ENCODE results near the gene UAP1L1.

The UAP1L1 gene

DNA sequence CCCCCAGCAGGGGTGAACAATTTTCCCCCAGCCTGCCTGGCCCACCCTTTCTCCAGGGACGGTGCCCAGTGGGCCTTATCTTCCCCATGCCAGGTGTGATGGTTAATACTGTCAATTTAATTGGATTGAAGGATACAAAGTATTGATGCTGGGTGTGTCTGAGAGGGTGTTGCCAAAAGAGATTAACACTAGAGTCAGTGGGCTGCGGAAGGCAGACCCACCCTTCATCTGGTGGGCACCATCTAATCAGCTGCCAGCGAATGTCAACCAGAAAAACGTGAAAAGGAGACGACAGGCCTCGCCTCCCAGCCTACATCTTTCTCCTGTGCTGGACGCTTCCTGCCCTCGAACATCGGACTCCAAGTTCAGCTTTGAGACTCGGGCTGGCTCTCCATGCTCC lies 39.8 kb upstream of the UAP1L1 start:
- H3K36me3 ChIP-seq (ENCODE audit: control insufficient read depth in 2 of 2, insufficient read depth in 1 of 2, low read length in 2 of 2), result peaks cover 0 to 30% of the 10 kb centered on the region in 2 experiments; a peak in 1 of 3 replicates
- POLR2A ChIA-PET, result no interaction called here
- no peak overlapping the region for H3K27ac ChIP-seq (ENCODE audit: extremely low read depth, low read depth, low read length)
- no peak overlapping the region for H3K4me3 ChIP-seq (ENCODE audit: low read depth, low read length)
- H3K9me3 ChIP-seq (ENCODE audit: control insufficient read depth, insufficient read depth, low read depth, low read length), result no peaks in the 10 kb centered on the region
- CTCF ChIA-PET, result interaction anchor here (0.6 to 5.3 kb wide), 11 partner anchors 8 to 895 kb away, joined by 3 to 119 read pairs (median 6); partner anchors contain the start of genes ABCA2, AJM1, C8G and FBXW5
- TF ChIP-seq ZNF354C (tag by site-specific recombination; IDR thresholded peaks at IDR 0.05; ENCODE audit: borderline replicate concordance, low read depth), result no peak
- TF ChIP-seq ZNF10 (tag by site-specific recombination; IDR thresholded peaks at IDR 0.05), result peak; percentile 92
- H3K4me1 ChIP-seq (ENCODE audit: control insufficient read depth, insufficient read depth, low read length), result no peaks in the 10 kb centered on the region

DNA sequence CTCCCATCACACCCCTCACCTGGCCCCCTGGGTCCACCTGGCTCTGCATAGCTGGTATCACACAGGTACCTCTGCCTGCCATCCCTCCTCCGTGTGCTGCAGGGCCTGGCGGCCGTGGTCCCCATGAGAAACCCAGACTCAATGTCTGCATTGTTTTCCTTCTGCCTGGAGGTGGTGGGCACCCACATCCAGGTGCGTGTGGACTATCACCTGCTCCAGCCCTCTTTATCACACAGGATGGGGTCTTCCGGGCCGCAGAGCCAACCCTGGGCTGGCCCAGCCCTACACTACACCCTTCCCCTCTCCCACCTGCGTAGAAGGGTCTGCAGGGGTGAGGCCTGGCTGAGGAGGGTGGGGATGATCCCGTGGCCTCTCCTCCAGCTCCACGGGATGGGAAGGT lies 38.4 kb upstream of the UAP1L1 start:
- Histone ChIP-seq H3K9me3 (ENCODE audit: control insufficient read depth, insufficient read depth, low read depth, low read length) (no peaks in the 10 kb centered on the region), H3K4me1 (ENCODE audit: control insufficient read depth, insufficient read depth, low read length) (no peaks in the 10 kb centered on the region), H3K27ac (ENCODE audit: extremely low read depth, low read depth, low read length) (no peak overlapping the region), H3K36me3 (ENCODE audit: control insufficient read depth in 2 of 2, insufficient read depth in 1 of 2, low read length in 2 of 2) (peaks cover 0 to 30% of the 10 kb centered on the region in 2 experiments; a peak in 1 of 3 replicates), H3K4me3 (ENCODE audit: low read depth, low read length) (no peak overlapping the region)
- POLR2A ChIA-PET, result interaction anchor here (0.5 kb wide), 1 partner anchor 23 kb away, joined by 3 read pairs; no protein-coding TSS in a partner anchor
- no peak for TF ChIP-seq ZNF311 (tag by site-specific recombination; IDR thresholded peaks at IDR 0.05; ENCODE audit: borderline replicate concordance)
- TF ChIP-seq YY1 (tag by site-specific recombination; IDR thresholded peaks at IDR 0.05), result no peak
- TF ChIP-seq ZNF777 (tag by site-specific recombination; IDR thresholded peaks at IDR 0.05; ENCODE audit: borderline replicate concordance), result no peak
- TF ChIP-seq ZIC2 (tag by site-specific recombination; IDR thresholded peaks at IDR 0.05), result no peak
- no peak for TF ChIP-seq HOXD13 (CRISPR knock-in tag; IDR thresholded peaks at IDR 0.05; ENCODE audit: borderline replicate concordance)
- no peak for TF ChIP-seq ZXDB (tag by site-specific recombination; IDR thresholded peaks at IDR 0.05)
- TF ChIP-seq YY2 (tag by site-specific recombination; IDR thresholded peaks at IDR 0.05), result no peak
- CTCF ChIA-PET, result interaction anchor here (1.4 to 2.5 kb wide), 3 partner anchors 10 to 29 kb away, joined by 3 to 24 read pairs (median 5); partner anchors contain the start of gene ABCA2

DNA sequence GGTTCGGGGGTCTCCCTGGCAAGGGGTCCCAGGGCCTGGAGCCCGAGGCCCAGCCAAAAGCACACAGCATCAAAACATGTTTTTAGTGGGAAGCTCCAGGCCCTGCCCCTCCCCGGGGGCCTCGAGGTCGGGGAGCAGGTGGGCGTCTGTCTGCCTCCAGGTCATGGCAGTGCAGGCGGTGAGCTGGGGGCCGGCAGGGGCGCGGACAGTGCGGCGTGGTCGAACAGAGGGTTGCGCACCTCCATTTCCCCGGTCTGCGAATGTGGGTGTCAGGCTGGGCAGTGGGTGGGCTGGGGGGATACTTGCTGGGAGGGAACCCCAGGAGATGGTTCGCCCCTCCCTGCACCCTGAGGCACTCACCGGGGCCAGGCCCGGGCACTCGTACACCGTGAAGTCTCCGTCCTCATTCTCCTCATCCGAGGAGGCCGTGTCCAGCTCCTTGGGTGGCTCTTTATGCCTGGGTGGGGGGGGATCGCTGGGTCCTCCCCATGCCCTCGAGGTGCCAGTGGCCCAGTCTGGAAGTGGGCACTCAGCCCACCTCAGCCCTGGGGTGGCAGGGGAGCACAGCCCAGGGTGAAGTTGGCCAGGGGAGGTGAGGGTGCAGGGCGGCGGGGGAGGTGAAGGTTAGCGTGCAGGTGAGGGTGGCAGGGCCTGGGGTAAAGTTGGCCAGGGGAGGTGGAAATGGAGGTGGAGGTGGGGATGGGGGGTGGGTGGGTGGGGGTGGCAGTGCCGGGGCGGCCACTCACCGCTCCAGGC lies 37.5 kb upstream of the UAP1L1 start:
- ChIA-PET CTCF (interaction anchor here (0.6 to 2.5 kb wide), 3 partner anchors 11 to 28 kb away, joined by 5 to 24 read pairs (median 5); partner anchors contain the start of gene ABCA2), POLR2A (no interaction called here)
- TF ChIP-seq, protein P1, sequence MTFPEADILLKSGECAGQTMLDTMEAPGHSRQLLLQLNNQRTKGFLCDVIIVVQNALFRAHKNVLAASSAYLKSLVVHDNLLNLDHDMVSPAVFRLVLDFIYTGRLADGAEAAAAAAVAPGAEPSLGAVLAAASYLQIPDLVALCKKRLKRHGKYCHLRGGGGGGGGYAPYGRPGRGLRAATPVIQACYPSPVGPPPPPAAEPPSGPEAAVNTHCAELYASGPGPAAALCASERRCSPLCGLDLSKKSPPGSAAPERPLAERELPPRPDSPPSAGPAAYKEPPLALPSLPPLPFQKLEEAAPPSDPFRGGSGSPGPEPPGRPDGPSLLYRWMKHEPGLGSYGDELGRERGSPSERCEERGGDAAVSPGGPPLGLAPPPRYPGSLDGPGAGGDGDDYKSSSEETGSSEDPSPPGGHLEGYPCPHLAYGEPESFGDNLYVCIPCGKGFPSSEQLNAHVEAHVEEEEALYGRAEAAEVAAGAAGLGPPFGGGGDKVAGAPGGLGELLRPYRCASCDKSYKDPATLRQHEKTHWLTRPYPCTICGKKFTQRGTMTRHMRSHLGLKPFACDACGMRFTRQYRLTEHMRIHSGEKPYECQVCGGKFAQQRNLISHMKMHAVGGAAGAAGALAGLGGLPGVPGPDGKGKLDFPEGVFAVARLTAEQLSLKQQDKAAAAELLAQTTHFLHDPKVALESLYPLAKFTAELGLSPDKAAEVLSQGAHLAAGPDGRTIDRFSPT (tag by site-specific recombination; IDR thresholded peaks at IDR 0.05), result peak; percentile 48; the same call in 1 of the 2 replicates
- TF ChIP-seq ZFHX2 (tag by site-specific recombination; conservative IDR thresholded peaks at IDR 0.05) (peak; percentile 35; the same call in 1 of the 2 replicates), MYNN (tag by site-specific recombination; IDR thresholded peaks at IDR 0.05; ENCODE audit: borderline replicate concordance) (no peak), GLIS2 (tag by site-specific recombination; IDR thresholded peaks at IDR 0.05) (peak; percentile 11; the same call in 1 of the 2 replicates)
- H3K4me1 ChIP-seq (ENCODE audit: control insufficient read depth, insufficient read depth, low read length), result peaks cover 2% of the 10 kb centered on the region; the same call in 1 of the 2 replicates
- H3K36me3 ChIP-seq (ENCODE audit: control insufficient read depth in 2 of 2, insufficient read depth in 1 of 2, low read length in 2 of 2), result peaks cover 0 to 30% of the 10 kb centered on the region in 2 experiments; a peak in 1 of 3 replicates
- no peaks in the 10 kb centered on the region for H3K9me3 ChIP-seq (ENCODE audit: control insufficient read depth, insufficient read depth, low read depth, low read length)
- no peak overlapping the region for H3K27ac ChIP-seq (ENCODE audit: extremely low read depth, low read depth, low read length)
- H3K4me3 ChIP-seq (ENCODE audit: low read depth, low read length), result no peak overlapping the region

DNA sequence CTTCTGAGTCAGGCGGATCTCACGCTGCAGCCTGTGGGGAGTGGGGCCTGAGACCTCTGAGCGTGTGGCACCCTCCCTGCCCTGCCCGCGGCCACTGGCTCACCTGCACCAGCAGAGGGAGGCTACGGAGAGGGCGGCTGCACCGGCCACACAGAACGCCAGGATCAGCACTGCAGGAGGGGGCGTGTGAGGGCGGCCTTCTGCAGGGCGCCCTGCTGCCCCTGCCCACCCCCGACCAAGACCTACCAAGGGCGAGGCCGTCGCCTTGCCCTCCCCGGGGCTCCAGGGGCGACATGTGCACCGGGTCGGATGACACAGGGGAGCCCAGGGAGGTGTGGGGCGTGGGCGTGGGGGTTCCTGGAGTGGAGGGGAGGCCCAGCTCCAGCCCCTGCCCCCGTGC lies 36.7 kb upstream of the UAP1L1 start:
- ChIA-PET CTCF (interaction anchor here (5.3 kb wide), 1 partner anchor 12 kb away, joined by 47 read pairs; the partner anchor contains the start of gene ABCA2), POLR2A (no interaction called here)
- H3K27ac ChIP-seq (ENCODE audit: extremely low read depth, low read depth, low read length), result no peak overlapping the region
- TF ChIP-seq ZNF16 (tag by site-specific recombination; IDR thresholded peaks at IDR 0.05; ENCODE audit: low read depth) (no peak), ZNF830 (tag by site-specific recombination; IDR thresholded peaks at IDR 0.05; ENCODE audit: low read depth) (no peak), ZNF311 (tag by site-specific recombination; IDR thresholded peaks at IDR 0.05; ENCODE audit: borderline replicate concordance) (no peak), GLIS2 (tag by site-specific recombination; IDR thresholded peaks at IDR 0.05) (no peak), ZNF571 (tag by site-specific recombination; IDR thresholded peaks at IDR 0.05) (no peak), ZBTB17 (tag by site-specific recombination; IDR thresholded peaks at IDR 0.05) (no peak), ZNF514 (tag by site-specific recombination; IDR thresholded peaks at IDR 0.05) (no peak), ZFHX2 (tag by site-specific recombination; conservative IDR thresholded peaks at IDR 0.05) (peak; percentile 64), KLF10 (tag by site-specific recombination; IDR thresholded peaks at IDR 0.05) (no peak), ZNF677 (tag by site-specific recombination; IDR thresholded peaks at IDR 0.05) (no peak), ZNF214 (tag by site-specific recombination; IDR thresholded peaks at IDR 0.05; ENCODE audit: borderline replicate concordance) (no peak), EGR2 (tag by site-specific recombination; IDR thresholded peaks at IDR 0.05; ENCODE audit: low read depth) (peak; percentile 54)
- TF ChIP-seq, protein P2, sequence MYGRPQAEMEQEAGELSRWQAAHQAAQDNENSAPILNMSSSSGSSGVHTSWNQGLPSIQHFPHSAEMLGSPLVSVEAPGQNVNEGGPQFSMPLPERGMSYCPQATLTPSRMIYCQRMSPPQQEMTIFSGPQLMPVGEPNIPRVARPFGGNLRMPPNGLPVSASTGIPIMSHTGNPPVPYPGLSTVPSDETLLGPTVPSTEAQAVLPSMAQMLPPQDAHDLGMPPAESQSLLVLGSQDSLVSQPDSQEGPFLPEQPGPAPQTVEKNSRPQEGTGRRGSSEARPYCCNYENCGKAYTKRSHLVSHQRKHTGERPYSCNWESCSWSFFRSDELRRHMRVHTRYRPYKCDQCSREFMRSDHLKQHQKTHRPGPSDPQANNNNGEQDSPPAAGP (tag by site-specific recombination; IDR thresholded peaks at IDR 0.05), result no peak
- no peak overlapping the region for H3K4me3 ChIP-seq (ENCODE audit: low read depth, low read length)
- no peaks in the 10 kb centered on the region for H3K9me3 ChIP-seq (ENCODE audit: control insufficient read depth, insufficient read depth, low read depth, low read length)
- H3K36me3 ChIP-seq (ENCODE audit: control insufficient read depth in 2 of 2, insufficient read depth in 1 of 2, low read length in 2 of 2), result peaks cover 0 to 30% of the 10 kb centered on the region in 2 experiments; a peak in 1 of 3 replicates
- peaks cover 5% of the 10 kb centered on the region; the same call in 1 of the 2 replicates for H3K4me1 ChIP-seq (ENCODE audit: control insufficient read depth, insufficient read depth, low read length)
